NCI-H2171 treated with DMSO at 0.1 percent for 48 hours (cell line): ENCODE measurements around the gene MT1E.
"Not testable (repeated sequence)": the region's sequence is repeated elsewhere in the genome, so short reads cannot be mapped to it uniquely, and the experiment has no call there.

ENCODE experiments used
- DNase-seq: peaks from one replicate; lab custom pipeline; 2025; lab: John Stamatoyannopoulos, UW

MT1E gene

DNA sequence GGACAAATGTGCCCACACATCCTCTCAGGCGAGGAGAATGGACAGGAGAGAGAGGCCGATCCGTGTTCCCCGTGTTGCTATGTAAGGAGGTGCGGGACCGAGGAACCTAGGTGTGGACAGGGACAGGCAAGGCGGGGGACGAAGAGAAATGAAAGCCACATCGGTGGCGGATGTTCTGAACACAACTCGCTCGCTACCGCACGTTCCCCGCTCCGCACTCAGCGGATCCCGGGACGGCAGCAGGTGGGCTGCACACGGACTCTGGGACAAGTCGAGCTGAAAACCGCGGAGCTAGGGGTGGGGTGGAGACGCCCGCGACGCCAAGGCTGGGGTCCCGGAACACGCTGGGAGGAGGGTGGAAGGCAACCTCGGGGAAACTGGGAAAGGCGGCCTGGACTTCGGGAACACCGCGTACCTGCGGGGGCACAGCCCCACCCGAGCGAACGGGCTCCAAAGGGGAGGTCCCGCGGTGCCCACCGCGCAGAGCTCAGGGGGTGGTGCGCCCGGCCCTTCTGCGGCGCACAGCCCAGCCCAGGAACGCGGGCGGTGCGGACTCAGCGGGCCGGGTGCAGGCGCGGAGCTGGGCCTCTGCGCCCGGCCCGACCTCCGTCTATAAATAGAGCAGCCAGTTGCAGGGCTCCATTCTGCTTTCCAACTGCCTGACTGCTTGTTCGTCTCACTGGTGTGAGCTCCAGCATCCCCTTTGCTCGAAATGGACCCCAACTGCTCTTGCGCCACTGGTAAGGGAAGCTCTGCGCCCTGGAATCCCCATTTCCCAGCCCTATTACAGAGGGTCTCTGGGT, at the start of gene MT1E:
TSS of gene MT1E (plus strand) at position 642 of the 803 bp plus-strand sequence. CDS start at position 713, 71 bp downstream.
- DNase-seq = no peak

DNA sequence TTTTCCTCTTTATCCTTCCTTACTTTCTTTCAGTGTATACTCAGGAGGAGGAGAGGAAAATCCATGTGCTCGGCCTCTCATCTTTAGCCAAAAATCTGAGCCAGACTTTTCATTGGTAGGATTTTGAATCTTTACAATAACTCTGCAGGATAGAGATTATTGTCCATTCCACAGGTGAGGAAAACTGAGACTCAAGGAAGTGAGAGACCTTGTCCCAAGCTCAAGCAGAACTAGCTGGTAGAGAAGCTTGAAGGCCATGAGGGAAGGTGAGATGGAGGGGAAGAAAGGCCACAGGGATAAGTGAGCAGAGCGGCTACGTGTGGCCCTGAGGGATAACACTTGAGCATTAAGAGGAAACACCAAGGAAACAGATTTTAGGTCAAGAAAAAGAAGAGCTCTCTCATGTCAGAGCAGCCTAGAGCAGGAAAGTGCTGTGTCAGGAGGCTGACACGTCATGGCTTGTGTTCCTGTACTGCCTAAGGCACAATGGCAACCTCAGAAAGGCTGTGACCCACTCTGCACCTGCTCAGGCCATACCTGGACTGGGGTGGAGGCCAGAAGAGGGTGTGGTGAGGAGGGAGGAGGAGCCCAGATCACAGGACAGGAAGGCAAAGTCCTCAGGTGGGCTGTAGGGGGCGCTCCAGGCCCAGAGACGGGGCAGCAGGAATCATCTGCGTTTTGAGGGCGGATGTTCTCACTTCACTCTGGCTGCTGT, 48.8 kb upstream of the MT1E start:
- DNase-seq = no peak

DNA sequence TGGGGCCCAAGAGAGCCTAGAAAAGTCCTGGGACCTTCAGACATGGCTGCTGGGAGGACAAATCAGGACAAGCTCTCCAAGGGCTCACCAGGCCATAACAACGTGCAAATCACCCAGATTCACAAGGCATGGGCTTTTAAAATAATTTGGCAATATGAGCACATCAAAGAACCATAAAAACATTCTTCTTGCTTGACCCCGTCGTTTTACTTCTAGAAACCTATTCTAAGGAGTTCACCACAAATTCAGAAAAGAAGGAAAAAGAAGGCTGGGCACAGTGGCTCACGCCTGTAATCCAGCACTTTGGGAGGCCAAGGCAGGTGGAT, 48.3 kb upstream of the MT1E start:
- DNase-seq = no peak

DNA sequence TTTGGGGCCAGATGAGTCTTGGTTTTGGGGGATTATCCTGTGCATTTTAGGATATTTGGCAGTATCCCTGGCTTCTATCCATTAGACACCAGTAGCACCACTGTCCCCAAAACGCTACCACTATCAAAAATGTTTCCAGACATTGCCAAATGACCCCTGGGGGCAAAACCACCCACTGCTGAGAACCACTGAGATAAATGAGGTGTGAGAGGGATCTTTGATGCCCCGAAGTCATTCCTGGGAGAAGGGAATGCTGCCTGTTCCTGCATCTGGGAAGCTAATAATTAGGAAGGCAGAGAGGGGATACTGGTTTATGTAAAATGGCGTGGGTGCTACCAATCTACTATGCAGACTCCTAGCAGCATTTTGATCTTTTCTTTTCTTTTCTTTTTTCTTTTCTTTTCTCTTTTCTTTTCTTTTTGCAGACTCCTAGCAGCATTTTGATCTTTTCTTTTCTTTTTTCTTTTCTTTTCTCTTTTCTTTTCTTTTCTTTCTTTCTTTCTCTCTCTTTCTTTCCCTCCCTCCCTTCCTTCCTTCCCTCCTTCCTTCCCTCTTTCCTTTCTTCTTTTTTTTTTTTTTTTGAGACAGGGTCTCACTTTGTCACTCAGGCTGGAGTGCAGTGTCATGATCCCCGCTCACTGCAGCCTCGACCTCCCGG, 45.1 kb upstream of the MT1E start:
- no peak for DNase-seq

DNA sequence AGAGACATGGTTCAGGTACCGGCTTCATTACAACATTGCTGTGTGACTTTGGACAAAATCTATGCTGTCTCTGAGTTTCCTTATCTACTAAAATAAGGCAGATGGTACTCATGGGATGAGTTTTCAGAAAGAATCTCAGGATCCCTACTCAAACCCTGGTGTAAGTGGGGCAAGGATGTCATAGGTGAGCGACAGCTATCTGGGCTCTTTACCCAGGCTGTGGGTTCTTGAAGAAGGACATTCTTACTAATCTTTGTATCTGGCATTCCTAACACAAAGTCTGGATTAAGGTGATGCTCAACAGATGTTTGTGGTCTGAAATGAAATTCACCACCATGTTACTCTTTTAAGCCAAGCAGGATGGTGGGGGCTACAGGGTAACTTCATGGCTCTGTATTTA, 42.7 kb upstream of the MT1E start:
- DNase-seq = not testable (repeated sequence)

DNA sequence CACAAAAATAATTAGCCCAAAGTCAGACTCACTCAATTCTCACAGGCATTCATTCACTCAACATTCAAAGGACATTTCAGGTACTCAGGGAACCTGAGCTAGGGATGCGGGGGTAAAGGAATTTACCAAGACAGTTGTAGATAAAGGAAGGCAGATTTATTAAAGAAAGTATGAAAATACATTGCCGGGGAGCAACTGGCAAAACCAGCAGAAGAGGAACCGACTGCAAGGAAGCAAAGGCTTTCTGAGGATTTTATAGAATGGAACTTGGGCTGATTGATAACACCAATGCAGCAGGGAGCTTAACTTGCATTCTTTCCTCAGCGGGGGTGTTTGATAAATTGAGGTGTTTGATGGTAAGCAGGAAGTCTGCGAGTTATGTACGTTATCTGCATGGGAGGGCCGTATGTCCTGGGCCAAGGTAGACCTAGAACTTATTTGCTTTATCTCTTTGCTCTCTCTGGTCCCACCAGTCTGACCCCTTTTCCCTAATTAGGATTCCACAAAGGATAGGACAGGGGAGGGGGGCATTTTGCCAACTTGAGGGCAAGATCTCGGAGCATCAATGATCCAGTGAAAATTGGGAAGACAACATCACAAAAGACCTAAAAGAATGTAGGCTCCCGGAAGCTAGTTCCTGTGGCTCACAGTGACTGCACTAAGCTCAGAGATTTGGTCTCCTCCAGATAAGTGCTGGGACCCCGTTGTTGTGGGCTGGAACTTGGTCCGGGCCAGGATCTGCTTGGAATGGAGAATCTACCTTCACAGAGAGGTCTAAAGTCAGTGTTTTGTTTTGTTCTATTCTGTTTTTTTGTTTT, 42.0 kb upstream of the MT1E start:
- DNase-seq = no peak

DNA sequence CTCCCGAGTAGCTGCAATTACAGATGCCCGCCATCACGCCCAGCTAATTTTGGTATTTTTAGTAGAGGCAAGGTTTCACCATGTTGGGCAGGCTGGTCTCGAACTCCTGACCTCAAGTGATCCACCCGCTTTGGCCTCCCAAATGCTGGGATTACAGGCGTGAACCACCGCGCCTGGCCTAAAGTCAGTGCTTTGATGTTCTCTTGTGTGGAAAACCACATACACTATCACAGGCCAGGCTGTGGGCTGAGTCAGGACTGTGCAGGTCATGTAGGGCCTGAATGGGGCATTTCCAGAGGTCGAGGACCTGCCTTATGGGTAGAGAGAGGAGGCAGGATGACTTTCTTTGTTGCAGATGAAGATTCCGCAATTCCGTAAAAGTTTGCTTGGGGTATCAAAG, 41.3 kb upstream of the MT1E start:
- no peak for DNase-seq

DNA sequence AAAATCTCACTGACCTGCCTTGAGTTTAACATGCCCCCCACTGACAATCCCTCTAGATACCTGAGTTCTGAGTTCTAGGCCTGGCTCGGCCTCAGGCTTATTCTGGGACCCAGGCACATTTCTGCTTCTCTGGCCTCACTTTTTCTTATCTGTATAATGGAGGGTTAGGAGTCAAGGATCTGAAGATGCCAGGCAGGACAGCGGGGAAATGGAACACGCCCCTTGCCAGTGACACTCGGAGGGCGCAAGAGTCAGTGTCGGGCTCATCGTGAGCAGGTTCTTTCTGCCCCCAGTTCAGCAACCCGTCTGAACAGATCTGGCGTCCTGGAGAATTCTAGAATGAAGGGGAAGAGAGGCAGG, 36.8 kb upstream of the MT1E start:
- no peak for DNase-seq

DNA sequence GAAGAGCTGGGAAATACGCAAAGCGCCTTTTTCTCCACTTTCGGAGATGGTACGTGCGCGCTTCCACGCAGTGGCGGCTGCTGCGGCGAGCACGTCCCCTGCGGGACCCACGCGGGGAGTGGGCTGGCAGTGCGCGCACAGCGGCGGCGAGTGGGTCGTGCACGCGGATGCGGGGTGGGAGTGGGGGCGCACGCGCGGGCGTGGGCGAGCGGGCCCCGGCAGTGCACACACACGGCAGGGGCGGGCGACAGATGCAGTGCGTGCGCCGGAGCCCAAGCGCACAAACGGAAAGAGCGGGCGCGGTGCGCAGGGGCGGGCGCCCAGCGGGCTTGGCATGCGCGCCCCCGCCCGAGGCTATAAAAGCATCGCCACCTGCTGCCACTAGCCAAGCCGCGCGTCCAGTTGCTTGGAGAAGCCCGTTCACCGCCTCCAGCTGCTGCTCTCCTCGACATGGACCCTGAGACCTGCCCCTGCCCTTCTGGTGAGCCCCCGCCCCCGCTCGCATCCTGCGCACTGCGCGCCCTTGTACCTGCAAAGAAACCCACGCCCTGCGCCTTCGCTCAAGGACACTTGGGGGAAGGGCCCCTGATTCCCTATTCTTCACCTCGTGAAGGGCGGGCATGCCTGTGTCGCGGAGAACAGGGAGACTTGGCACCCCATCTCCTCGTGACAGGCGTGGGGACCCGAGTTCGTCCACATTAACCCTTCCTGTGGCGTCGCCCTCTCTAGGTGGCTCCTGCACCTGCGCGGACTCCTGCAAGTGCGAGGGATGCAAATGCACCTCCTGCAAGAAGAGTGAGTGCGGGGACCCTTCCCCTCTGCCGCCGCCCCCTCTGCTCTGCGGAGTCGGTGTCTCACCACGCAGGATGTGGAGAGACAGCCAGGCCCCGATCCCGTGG, 36.2 kb upstream of the MT1E start, which contains the start of gene MT3:
TSS of gene MT3 (plus strand) at position 388 of the 899 bp plus-strand sequence. CDS start at position 451, 63 bp downstream.
- peak; percentile 14 for DNase-seq

DNA sequence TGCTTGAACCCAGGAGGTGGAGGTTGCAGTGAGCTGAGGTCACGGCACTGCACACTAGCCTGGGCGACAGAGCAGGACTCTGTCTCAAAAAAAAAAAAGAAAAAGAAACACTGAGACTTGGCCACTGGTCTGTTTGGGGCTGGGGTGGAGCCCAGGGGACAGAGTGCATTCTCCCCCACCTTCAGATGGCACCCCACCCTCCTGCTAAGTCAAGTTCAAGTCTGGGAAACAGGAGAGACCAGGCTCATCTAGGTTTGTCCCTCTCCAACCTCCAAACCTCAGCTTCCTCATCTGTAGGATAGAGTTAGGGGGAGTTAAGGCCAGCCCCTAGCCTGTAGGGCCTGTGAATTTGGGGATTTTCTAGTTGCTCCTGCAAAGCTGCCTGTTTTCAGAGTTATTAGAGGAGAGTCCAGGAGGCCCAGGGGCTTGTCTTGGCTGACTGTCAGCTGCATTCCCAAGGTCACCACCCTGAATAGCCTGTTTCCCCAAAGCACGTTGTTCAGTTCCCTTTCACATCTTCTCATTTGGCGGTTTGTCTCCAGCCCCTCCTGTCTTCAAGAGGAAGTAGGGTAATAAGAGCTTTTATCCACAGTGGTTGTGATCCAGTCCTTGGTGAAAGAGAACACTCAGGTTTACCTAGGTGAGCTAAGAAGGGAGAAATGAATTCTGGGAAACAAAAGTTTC, 34.1 kb upstream of the MT1E start:
- DNase-seq = no peak

DNA sequence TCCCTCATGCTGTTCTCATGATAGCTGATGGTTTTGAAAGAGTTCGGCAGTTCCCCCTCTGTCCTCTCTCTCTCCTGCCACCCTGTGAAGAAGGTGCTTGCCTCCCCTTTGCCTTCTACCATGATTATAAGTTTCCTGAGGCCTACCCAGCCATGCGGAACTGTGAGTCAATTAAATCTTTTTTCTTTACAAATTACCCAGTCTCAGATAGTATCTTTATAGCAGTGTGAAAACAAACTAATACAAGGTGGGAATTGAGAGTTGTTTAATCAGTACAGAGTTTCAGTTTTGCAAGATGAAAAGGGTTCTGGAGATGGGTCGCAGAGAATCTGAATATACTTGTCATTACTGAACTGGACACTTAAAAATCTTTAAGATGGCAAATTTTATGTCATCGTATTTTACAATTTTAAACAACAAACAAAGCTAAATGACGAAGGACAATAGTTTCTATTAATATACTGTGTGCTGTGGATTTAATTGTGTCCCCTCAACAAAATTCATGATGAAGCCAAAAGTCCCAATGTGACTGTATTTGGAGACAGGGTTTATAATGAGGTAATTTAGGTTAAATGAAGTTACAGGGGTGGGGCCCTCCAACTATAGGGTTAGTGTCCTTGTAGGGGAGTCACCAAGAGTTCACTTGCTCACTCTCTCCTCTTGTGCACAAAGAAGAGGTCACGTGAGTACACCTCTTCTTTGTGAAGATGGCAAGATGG, 31.8 kb upstream of the MT1E start:
- DNase-seq = no peak

DNA sequence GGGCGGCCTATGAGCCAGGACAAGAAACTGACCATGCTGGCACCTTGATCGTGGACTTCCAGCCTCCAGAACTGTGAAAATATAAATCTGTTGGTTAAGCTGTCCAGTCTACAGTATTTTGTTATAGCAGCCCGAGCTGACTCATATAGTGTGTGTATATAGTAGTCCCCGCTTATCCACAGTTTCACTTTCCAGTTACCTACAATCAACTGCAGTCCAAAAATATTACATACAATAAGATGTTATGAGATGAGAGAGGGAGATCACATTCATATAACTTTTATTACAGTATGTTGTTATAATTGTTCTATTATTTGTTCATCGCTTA, 31.3 kb upstream of the MT1E start:
- no peak for DNase-seq

DNA sequence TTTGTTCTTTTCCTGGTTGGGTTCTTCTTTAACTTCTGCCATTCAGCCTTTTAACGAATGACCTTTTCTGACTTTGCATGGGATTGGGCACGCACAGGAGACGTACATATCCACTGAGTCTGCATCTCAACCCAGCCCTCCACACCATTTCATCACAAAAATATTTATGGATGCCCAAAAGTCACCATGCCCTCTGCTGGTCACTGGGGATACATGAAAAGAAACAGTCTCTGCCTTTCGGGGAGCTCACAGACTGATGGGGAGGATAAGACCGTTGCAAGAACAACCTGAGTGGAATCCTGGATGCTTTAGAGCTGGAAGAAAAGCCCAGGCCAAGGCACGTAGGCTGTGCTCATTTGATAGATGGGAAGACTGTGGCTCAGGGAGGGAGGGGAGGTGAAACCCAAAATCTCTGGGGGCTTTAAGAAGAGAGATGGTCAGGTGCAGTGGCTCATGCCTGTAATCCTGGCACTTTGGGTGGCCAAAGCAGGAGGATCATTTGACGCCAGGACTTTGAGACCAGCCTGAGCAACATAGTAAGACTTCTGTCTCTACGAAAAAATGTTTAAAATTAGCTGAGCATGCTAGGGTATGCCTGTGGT, 25.1 kb upstream of the MT1E start:
- peak; percentile 28 for DNase-seq

DNA sequence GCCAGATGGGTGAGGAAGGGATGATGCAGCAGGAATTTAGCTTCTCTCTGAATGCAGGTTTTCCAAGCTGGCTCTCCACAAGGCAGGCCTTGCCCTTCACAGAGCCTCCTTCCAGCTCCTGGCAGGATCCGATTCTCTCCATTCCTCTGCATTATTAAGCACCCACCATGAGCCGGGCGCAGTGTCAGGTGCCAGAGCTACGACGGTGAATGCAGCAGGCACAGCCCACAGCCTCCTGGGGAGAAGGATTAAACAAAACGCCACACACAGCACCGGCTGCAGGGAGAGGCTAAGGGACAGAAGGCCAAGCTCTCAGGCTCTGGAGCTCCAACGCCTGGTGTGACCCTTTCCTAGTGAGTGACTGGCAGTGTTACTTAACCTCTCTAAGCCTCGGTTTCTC, 24.3 kb upstream of the MT1E start:
- DNase-seq = no peak

DNA sequence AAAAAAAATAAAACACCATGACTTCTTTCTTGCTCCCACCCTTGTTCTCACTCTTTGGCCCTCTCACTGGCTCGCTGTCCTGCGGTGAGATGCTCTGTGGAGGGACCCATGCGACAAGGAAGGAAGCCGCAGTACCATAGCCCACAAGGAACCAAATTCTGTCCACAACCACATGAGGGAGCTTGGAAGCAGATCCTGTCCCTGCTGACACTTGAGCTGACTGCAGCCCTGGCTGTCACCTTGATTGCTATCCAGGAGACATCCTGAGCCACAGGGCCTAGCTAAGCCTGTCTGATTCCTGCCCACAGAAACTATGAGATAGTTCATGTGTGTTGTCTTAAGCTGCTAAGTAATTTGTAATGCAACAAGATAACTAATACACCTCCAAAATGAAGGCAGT, 22.0 kb upstream of the MT1E start:
- peak; percentile 41 for DNase-seq

DNA sequence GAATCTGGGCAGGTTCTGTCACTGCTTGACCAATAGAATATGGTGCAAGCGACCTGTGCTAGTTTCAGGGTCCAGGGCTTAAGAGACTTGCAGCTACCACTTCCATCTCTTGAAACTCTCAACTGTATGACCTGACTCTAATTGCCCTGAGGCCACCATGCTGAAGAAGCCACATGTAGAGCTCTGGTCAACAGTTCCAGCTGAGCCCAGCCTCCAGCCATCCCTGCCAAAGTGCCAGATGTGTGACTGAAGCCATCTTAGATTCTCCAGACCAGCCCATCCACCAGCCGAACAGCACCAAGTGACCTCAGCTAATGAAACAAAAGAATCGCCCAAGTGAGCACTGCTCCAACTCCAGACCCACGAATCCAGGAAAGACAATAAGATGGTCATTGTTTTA, 20.6 kb upstream of the MT1E start:
- DNase-seq = no peak

DNA sequence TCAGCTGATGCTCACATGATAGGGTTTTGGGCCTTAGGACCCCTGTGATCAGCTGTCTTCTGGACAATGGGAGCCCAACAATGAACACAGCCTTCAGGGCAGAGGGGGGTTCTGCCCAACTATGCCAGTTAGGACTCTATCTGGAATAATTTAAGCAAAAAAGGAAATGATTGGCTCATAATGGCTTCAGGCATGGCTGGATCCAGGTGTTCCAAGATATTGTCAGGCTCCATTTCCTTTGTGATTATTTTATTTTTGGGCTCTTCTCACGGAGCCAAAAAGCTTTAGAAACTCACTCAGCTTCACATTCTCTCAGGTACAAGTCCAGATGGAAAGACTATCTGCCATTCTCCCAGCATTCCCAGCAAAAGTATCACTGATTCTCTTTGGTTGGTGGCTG, 20.1 kb upstream of the MT1E start:
- DNase-seq = no peak

DNA sequence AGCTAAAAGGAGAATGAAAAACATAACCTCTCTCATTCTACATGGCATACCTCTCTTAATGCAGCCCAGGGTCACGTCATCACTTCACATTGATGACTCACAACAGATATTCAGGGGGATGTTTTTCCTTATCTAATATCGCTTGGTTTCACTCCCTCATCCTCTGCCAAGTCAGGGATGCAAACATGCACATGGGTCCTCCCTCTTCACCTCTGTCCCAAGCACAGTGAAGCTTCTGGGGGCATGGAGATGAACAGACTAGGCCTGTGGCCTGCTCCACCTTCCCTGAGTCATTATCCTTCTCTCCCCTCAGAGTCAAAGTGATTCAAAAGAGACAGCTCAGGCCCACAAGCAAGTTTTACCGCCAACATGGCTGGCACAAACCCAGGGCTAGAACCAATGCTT, 19.5 kb upstream of the MT1E start:
- DNase-seq = no peak

DNA sequence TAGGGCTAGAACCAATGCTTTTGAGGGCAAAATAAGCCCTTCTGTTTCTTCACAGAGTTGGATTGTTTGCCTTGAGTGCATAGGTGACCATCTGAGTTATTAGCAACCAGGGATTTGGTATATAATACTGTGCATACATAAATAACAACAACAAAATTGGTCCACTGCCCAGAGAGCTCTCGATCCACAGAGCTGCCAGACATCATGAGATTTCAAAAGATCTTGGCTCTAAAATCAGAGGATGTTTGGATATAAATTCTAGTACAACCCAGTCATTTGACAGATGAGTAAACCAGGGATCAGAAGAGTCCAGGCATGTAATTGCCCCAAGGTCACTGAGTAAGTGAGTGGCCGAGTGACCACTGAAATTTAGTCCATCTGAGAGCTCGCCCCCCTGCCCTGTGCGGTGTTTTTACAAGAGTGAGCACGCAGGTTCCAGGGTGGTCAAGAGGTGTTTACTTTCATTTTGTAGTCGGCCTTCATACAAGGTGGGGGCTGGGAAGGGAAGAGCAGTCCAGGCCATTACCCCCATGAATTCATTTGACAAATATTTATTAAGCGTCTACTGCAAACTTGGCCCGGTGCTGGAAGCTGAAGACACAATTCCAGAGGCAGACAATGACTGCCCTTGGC, 19.0 kb upstream of the MT1E start:
- DNase-seq = no peak
